ENCODE measurements around the gene ST8SIA4.

GRCh38 chr5:100904259-100904861 is 1.3 kb upstream of the ST8SIA4 start:
- TF ChIP-seq POLR2AphosphoS5 (IDR thresholded peaks at IDR 0.05; ENCODE audit: low read depth, low read length) (no peak), REST (IDR thresholded peaks at IDR 0.05; ENCODE audit: insufficient read depth in 1 of 2, low read depth in 2 of 2, low read length in 1 of 2) (no peak), CTCF (IDR thresholded peaks at IDR 0.05) (no peak), SIN3A (IDR thresholded peaks at IDR 0.05; ENCODE audit: borderline replicate concordance, insufficient read depth, low read depth, low read length) (no peak)

Data from Panc1 (cell line).